Measurements from ENCODE around the gene FOXD2. TPM values are rescaled to one million over a fixed set of nuclear protein-coding genes. Genes with fewer than 3 reads are reported as not detected.

Gene FOXD2
- total RNA-seq, 1 experiment from 2014 or later: 0.07 TPM

- TF ChIP-seq ATF2 (CRISPR knock-in tag; IDR thresholded peaks at IDR 0.05; ENCODE audit: borderline replicate concordance, low read depth) (no peak), NFE2L1 (CRISPR knock-in tag; IDR thresholded peaks at IDR 0.05) (no peak), KAT7 (CRISPR knock-in tag; IDR thresholded peaks at IDR 0.05; ENCODE audit: borderline replicate concordance) (no peak), MYBL2 (CRISPR knock-in tag; IDR thresholded peaks at IDR 0.05) (no peak), ZNF232 (CRISPR knock-in tag; IDR thresholded peaks at IDR 0.05) (no peak), MAX (CRISPR knock-in tag; IDR thresholded peaks at IDR 0.05) (no peak), CREM (CRISPR knock-in tag; IDR thresholded peaks at IDR 0.05) (no peak)
These were observed 4.4 kb downstream of the FOXD2 start (continued) for GRCh38 chr1:47442202-47442601.

- Mint-ChIP-seq H3K9me3 (no peaks in the 10 kb centered on the region), H3K4me3 (peak overlapping the region; percentile 63), H3K27me3 (ENCODE audit: low read depth) (peaks cover 5% of the 10 kb centered on the region), H3K4me1 (peaks cover 41% of the 10 kb centered on the region), H3K27ac (no peak overlapping the region), H3K36me3 (no peaks in the 10 kb centered on the region)
- ChIA-PET CTCF (interaction anchor here (1.0 to 3.4 kb wide), 3 partner anchors 11 to 283 kb away, joined by 3 to 20 read pairs (median 18); no protein-coding TSS in a partner anchor), POLR2A (no interaction called here)
- no peak for ATAC-seq
- no peak for DNase-seq (ENCODE audit: low spot score)
- no peak for TF ChIP-seq NR2C2 (CRISPR knock-in tag; IDR thresholded peaks at IDR 0.05)
- TF ChIP-seq CTCF (IDR thresholded peaks at IDR 0.05): no peak
- no peak for TF ChIP-seq ZMAT4 (CRISPR knock-in tag; IDR thresholded peaks at IDR 0.05)
- TF ChIP-seq ATF3 (CRISPR knock-in tag; conservative IDR thresholded peaks at IDR 0.05): no peak
- TF ChIP-seq ATF2 (CRISPR knock-in tag; IDR thresholded peaks at IDR 0.05; ENCODE audit: borderline replicate concordance, low read depth): no peak
- no peak for TF ChIP-seq E2F1 (CRISPR knock-in tag; IDR thresholded peaks at IDR 0.05)
- TF ChIP-seq EMX1 (CRISPR knock-in tag; IDR thresholded peaks at IDR 0.05): no peak
- no peak for TF ChIP-seq TEAD4 (CRISPR knock-in tag; IDR thresholded peaks at IDR 0.05)
- TF ChIP-seq ZNF219 (CRISPR knock-in tag; IDR thresholded peaks at IDR 0.05; ENCODE audit: borderline replicate concordance): no peak
- no peak for TF ChIP-seq PRDM15 (CRISPR knock-in tag; IDR thresholded peaks at IDR 0.05)
- TF ChIP-seq JUN (CRISPR knock-in tag; IDR thresholded peaks at IDR 0.05): no peak
- no peak for TF ChIP-seq ERG (CRISPR knock-in tag; IDR thresholded peaks at IDR 0.05)
- no peak for TF ChIP-seq ZNF671 (CRISPR knock-in tag; IDR thresholded peaks at IDR 0.05)
- TF ChIP-seq HMGA2 (CRISPR knock-in tag; IDR thresholded peaks at IDR 0.05): no peak
- TF ChIP-seq ZBTB21 (CRISPR knock-in tag; IDR thresholded peaks at IDR 0.05; ENCODE audit: borderline replicate concordance): no peak
- TF ChIP-seq CDX4 (CRISPR knock-in tag; IDR thresholded peaks at IDR 0.05; ENCODE audit: borderline replicate concordance): no peak
- TF ChIP-seq NFATC4 (CRISPR knock-in tag; IDR thresholded peaks at IDR 0.05): no peak
- no peak for TF ChIP-seq SMAD3 (CRISPR knock-in tag; IDR thresholded peaks at IDR 0.05; ENCODE audit: borderline replicate concordance)
These were observed 5.1 kb downstream of the FOXD2 start for GRCh38 chr1:47442842-47443529.

All from WTC11 (cell line).